Gastroesophageal sphincter (tissue), 3 donors: ENCODE measurements around the gene TCF4.

Experiments
- POLR2AphosphoS5 ChIP-seq: sonication (generic); formaldehyde crosslinking; IDR thresholded peaks from one replicate; pipeline ENCODE4 v1.6.1; 2017; ENCODE audit warnings: antibody characterized with exemption
- TF ChIP-seq, protein P1 (sequence below), 4 experiments: fragments of 200-600 bp in 2 of 4; fragments of 450-650 bp in 2 of 4; sonication (generic) in 1 of 4; IDR thresholded peaks; one replicate each; pipeline ENCODE4 v1.5.1; 2017 to 2019; ENCODE audit warnings: antibody characterized with exemption in 4 of 4, mild to moderate bottlenecking in 2 of 4, moderate library complexity in 2 of 4

DNA sequence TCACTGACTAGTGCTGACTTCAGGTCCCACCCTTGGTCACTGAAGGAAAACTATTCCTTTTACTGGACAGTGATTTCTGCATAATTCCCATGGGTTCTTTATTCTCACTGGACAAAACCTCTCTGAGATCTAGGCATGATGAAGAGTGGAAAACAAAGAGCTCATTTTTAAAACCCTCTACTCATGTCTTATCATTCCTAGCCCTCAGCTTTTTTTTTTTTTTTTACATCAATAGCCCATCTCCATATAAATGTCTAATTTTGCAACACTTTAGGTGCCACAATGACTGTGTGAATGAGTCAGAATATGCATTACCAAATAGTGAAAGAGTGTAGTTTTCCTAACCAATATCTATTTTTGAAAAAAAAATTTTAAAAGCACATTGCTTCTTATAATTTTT, 74.8 kb downstream of the TCF4 start:
- TF ChIP-seq, protein P1, sequence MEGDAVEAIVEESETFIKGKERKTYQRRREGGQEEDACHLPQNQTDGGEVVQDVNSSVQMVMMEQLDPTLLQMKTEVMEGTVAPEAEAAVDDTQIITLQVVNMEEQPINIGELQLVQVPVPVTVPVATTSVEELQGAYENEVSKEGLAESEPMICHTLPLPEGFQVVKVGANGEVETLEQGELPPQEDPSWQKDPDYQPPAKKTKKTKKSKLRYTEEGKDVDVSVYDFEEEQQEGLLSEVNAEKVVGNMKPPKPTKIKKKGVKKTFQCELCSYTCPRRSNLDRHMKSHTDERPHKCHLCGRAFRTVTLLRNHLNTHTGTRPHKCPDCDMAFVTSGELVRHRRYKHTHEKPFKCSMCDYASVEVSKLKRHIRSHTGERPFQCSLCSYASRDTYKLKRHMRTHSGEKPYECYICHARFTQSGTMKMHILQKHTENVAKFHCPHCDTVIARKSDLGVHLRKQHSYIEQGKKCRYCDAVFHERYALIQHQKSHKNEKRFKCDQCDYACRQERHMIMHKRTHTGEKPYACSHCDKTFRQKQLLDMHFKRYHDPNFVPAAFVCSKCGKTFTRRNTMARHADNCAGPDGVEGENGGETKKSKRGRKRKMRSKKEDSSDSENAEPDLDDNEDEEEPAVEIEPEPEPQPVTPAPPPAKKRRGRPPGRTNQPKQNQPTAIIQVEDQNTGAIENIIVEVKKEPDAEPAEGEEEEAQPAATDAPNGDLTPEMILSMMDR (IDR thresholded peaks at IDR 0.05) = no peak
- TF ChIP-seq POLR2AphosphoS5 = no peak
